K562 (cell line): ENCODE measurements around the gene DEPP1. TPM values are rescaled to one million over a fixed set of nuclear protein-coding genes. Genes with fewer than 3 reads are reported as not detected.

Experiments
- BHLHE40 ChIP-seq: IDR thresholded peaks from 2 replicates; pipeline ENCODE4 v1.6.1; 2011; ENCODE audit warnings: low read length, improper control_type of control experiment
- BRD9 ChIP-seq: fragments of 450-650 bp; IDR thresholded peaks from 2 replicates; pipeline ENCODE4 v1.6.1; 2018; ENCODE audit warnings: low read depth; ENCODE audit not compliant: partially characterized antibody
- HDAC2 ChIP-seq: fragments of 450-650 bp; IDR thresholded peaks from 2 replicates; pipeline ENCODE4 v1.6.1; 2016; ENCODE audit warnings: mild to moderate bottlenecking
- NBN ChIP-seq: fragments of 450-650 bp; IDR thresholded peaks from 2 replicates; pipeline ENCODE4 v1.6.1; 2016; ENCODE audit warnings: low read depth, mild to moderate bottlenecking
- NCOA6 ChIP-seq: fragments of 450-650 bp; IDR thresholded peaks from 2 replicates; pipeline ENCODE4 v1.6.1; 2017; ENCODE audit warnings: mild to moderate bottlenecking
- NFRKB ChIP-seq: fragments of 450-650 bp; IDR thresholded peaks from 2 replicates; pipeline ENCODE4 v1.6.1; 2016; ENCODE audit warnings: low read depth
- NONO ChIP-seq, 2 experiments: fragments of 200-400 bp in 1 of 2; fragments of 450-650 bp in 1 of 2; formaldehyde crosslinking in 1 of 2; IDR thresholded peaks; 2 replicates each; pipeline ENCODE4 v1.6.1; 2017; ENCODE audit warnings: low read depth in 2 of 2, mild to moderate bottlenecking in 2 of 2, moderate library complexity in 2 of 2, low read length in 1 of 2
- PHF8 ChIP-seq: fragments of 200-600 bp; sonication (generic); IDR thresholded peaks from 2 replicates; pipeline ENCODE4 v1.6.1; 2012; ENCODE audit warnings: mixed run types, mild to moderate bottlenecking, inconsistent platforms, low read length, moderate library complexity, borderline replicate concordance
- PRPF4 ChIP-seq: fragments of 200-400 bp; formaldehyde crosslinking; IDR thresholded peaks from one replicate; pipeline ENCODE4 v1.6.1; 2017; ENCODE audit warnings: low read length, low read depth, mild to moderate bottlenecking; ENCODE audit not compliant: insufficient read depth, poor library complexity, severe bottlenecking
- PYGO2 ChIP-seq: fragments of 450-650 bp; IDR thresholded peaks from 2 replicates; pipeline ENCODE4 v1.6.1; 2016; ENCODE audit warnings: mild to moderate bottlenecking, missing genetic modification characterization, moderate library complexity, missing compliant biosample characterization
- RBM34 ChIP-seq: fragments of 200-400 bp; formaldehyde crosslinking; IDR thresholded peaks from 2 replicates; pipeline ENCODE4 v1.6.1; 2018; ENCODE audit warnings: low read length, borderline replicate concordance; ENCODE audit not compliant: insufficient read depth
- SNAPC5 ChIP-seq: fragments of 250-450 bp; sonication (Bioruptor Pico); IDR thresholded peaks from 2 replicates; pipeline ENCODE4 v1.8.0; 2021; ENCODE audit warnings: moderate library complexity, mild to moderate bottlenecking, inconsistent platforms
- WHSC1 ChIP-seq: IDR thresholded peaks from one replicate; pipeline ENCODE4 v1.6.1; 2012; ENCODE audit warnings: low read length, control low read depth, inconsistent platforms
- ZKSCAN1 ChIP-seq: fragments of 150-350 bp; IDR thresholded peaks from 2 replicates; pipeline ENCODE4 v1.6.1; 2016; ENCODE audit warnings: low read depth, low read length
- ZNF253 ChIP-seq: fragments of 250-450 bp; sonication (Bioruptor Pico); conservative IDR thresholded peaks from 2 replicates; pipeline ENCODE4 v1.6.1; 2021; ENCODE audit warnings: mild to moderate bottlenecking
- ZNF431 ChIP-seq: sonication (generic); formaldehyde crosslinking; IDR thresholded peaks from 2 replicates; pipeline ENCODE4 v1.8.0; 2022; ENCODE audit warnings: mild to moderate bottlenecking, missing genetic modification reagents
- ZNF436 ChIP-seq: fragments of 250-450, 450-650 bp; sonication (Bioruptor Pico); formaldehyde crosslinking; IDR thresholded peaks from 2 replicates; pipeline ENCODE4 v1.7.0; 2020; ENCODE audit warnings: mild to moderate bottlenecking
- ZNF695 ChIP-seq: fragments of 450-650 bp; formaldehyde crosslinking; IDR thresholded peaks from 2 replicates; pipeline ENCODE4 v1.4.0; 2020; ENCODE audit warnings: mild to moderate bottlenecking, moderate library complexity
- ZNF717 ChIP-seq: fragments of 250-450 bp; sonication (Bioruptor Pico); IDR thresholded peaks from 2 replicates; pipeline ENCODE4 v1.5.0; 2021
- ZNF830 ChIP-seq: fragments of 250-450 bp; sonication (Bioruptor Pico); IDR thresholded peaks from 2 replicates; pipeline ENCODE4 v1.5.0; 2021; ENCODE audit warnings: mild to moderate bottlenecking
- polyA plus RNA-seq, 8 experiments: library from polyadenylated mRNA; depleted of rRNA in 4 of 8; stranded (reverse) in 5 of 8; unstranded in 3 of 8; fragments of >200 nt; fragmentation: Nextera tagmentation in 2 of 8; fragmentation: Illumina TruSeq in 1 of 8; extraction: Ambion mirVana in 2 of 8; extraction: Trizol in 1 of 8; gene quantifications; 2 replicates each; pipeline versions ENCODE4 v1.2.1 to v1.2.3, GENCODE V29; 2011 to 2014; ENCODE audit warnings: inconsistent platforms in 1 of 8, missing spikeins in 1 of 8
- total RNA-seq, 7 experiments: library from RNA; depleted of rRNA in 6 of 7; stranded (reverse); fragments of >200 nt in 6 of 7; fragmentation: Illumina TruSeq in 2 of 7; extraction: Trizol in 2 of 7; gene quantifications; 2 replicates each; pipeline versions ENCODE4 v1.2.1 to v1.2.3, GENCODE V29; 2011 to 2021; ENCODE audit warnings: low replicate concordance in 1 of 7
- TF ChIP-seq, protein P1 (sequence below), 2 experiments: fragments of 450-650 bp; IDR thresholded peaks; 2 replicates each; pipeline ENCODE4 v1.6.1; 2016; ENCODE audit warnings: mild to moderate bottlenecking in 2 of 2, borderline replicate concordance in 1 of 2, low read depth in 1 of 2, moderate library complexity in 1 of 2
- TF ChIP-seq, protein P2 (sequence below): fragments of 450-650 bp; IDR thresholded peaks from 2 replicates; pipeline ENCODE4 v1.6.1; 2018; ENCODE audit warnings: mild to moderate bottlenecking, low read depth; ENCODE audit not compliant: partially characterized antibody

The DEPP1 gene
- total and polyA plus RNA-seq, 9 of the 15 experiments (the other 6 are each of a cell fraction or from before 2014, with no cell fraction given): 0.04 to 0.54 (median 0.20) TPM; not detected in 1

GRCh38 chr10:44990302-44990655 lies 11.7 kb upstream of the DEPP1 start (continued):
- TF ChIP-seq, protein P1, sequence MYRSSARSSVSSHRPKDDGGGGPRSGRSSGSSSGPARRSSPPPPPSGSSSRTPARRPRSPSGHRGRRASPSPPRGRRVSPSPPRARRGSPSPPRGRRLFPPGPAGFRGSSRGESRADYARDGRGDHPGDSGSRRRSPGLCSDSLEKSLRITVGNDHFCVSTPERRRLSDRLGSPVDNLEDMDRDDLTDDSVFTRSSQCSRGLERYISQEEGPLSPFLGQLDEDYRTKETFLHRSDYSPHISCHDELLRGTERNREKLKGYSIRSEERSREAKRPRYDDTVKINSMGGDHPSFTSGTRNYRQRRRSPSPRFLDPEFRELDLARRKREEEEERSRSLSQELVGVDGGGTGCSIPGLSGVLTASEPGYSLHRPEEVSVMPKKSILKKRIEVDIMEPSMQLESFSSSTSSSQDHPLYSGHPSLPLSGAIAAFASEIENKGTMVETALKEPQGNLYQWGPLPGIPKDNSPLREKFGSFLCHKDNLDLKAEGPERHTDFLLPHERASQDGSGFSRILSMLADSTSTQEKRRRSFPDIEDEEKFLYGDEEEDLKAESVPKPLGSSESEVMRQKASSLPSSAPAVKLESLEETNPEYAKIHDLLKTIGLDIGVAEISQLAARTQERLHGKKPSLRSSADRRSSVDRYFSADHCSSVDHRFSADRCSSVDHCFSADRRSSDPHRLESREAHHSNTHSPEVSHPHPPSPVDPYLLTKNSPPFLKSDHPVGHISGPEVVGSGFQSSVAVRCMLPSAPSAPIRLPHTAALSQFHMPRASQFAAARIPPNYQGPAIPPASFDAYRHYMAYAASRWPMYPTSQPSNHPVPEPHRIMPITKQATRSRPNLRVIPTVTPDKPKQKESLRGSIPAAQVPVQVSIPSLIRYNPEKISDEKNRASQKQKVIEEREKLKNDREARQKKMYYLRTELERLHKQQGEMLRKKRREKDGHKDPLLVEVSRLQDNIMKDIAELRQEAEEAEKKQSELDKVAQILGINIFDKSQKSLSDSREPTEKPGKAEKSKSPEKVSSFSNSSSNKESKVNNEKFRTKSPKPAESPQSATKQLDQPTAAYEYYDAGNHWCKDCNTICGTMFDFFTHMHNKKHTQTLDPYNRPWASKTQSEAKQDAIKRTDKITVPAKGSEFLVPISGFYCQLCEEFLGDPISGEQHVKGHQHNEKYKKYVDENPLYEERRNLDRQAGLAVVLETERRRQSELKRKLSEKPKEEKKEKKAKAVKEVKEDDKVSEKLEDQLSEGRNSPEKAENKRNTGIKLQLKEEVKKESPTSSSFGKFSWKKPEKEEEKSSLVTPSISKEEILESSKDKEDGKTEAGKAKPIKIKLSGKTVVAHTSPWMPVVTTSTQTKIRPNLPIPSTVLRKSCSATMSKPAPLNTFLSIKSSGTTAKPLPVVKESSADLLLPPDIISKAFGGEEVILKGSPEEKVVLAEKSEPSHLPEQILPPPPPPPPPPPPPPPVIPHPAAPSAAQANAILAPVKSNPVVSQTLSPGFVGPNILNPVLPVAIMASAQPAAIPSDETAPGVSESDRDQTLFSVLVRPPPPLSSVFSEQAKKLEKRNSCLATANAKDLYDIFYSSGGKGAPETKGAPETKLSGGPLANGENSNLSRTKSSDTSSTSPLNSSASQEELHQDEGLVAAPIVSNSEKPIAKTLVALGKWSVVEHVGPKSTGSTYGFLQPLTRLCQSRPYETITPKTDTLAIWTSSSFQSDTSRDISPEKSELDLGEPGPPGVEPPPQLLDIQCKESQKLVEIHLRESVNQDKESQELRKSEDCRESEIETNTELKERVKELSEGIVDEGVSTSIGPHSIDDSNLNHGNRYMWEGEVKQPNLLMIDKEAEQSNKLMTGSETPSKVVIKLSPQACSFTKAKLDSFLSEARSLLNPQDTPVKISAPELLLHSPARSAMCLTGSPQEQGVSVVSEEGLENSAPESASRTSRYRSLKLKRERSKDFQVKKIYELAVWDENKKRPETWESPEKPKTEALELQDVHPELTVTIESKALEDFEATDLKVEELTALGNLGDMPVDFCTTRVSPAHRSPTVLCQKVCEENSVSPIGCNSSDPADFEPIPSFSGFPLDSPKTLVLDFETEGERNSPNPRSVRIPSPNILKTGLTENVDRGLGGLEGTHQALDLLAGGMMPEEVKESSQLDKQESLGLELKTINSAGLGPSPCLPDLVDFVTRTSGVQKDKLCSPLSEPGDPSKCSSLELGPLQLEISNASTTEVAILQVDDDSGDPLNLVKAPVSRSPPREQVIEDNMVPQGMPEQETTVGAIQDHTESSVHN (IDR thresholded peaks at IDR 0.05; ENCODE audit: borderline replicate concordance in 1 of 2, low read depth in 1 of 2): no peak
- TF ChIP-seq NCOA6 (no peak), NFRKB (no peak), PYGO2 (no peak), RBM34 (no peak), ZNF830 (CRISPR knock-in tag) (no peak), HDAC2 (no peak), PHF8 (no peak), WHSC1 (no peak), ZKSCAN1 (0 out of 2 replicates have a peak, but pooled peaks have one; percentile 33), BRD9 (no peak), SNAPC5 (CRISPR knock-in tag) (no peak), ZNF695 (CRISPR knock-in tag) (no peak), ZNF436 (CRISPR knock-in tag) (no peak), NONO (IDR thresholded peaks at IDR 0.05; ENCODE audit: low read depth in 2 of 2, low read length in 1 of 2) (no peak), BHLHE40 (peak; percentile 55; the same call in 1 of the 2 replicates), PRPF4 (no peak), ZNF253 (no peak), ZNF717 (CRISPR knock-in tag) (no peak), NBN (no peak), ZNF431 (CRISPR knock-in tag) (no peak)
- TF ChIP-seq, protein P2, sequence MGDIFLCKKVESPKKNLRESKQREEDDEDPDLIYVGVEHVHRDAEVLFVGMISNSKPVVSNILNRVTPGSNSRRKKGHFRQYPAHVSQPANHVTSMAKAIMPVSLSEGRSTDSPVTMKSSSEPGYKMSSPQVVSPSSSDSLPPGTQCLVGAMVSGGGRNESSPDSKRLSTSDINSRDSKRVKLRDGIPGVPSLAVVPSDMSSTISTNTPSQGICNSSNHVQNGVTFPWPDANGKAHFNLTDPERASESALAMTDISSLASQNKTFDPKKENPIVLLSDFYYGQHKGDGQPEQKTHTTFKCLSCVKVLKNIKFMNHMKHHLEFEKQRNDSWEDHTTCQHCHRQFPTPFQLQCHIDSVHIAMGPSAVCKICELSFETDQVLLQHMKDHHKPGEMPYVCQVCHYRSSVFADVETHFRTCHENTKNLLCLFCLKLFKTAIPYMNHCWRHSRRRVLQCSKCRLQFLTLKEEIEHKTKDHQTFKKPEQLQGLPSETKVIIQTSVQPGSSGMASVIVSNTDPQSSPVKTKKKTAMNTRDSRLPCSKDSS: no peak
